GM19395 (cell line): ENCODE data around the gene DNAJC1.
"Not testable (repeated sequence)": the region's sequence is repeated elsewhere in the genome, so short reads cannot be mapped to it uniquely, and the experiment has no call there.

Experiments
- ATAC-seq: cut with Tn5 transposase; IDR thresholded peaks from one replicate; pipeline ENCODE4 v1.9.1; 2021; ENCODE audit warnings: mild to moderate bottlenecking, moderate library complexity; ENCODE audit not compliant: unreplicated experiment

DNAJC1 gene

GRCh38 chr10:21831986-21832820 lies 171.3 kb downstream of the DNAJC1 start:
- ATAC-seq, result no peak

- ATAC-seq, result no peak
Observed at GRCh38 chr10:21830037-21830436, 173.5 kb downstream of the DNAJC1 start.

GRCh38 chr10:21827308-21827707 lies 176.2 kb downstream of the DNAJC1 start:
- ATAC-seq, result no peak

GRCh38 chr10:21826725-21827124 lies 176.8 kb downstream of the DNAJC1 start:
- ATAC-seq, result no peak

- no peak for ATAC-seq
Observed at GRCh38 chr10:21825345-21825744, 178.2 kb downstream of the DNAJC1 start.

- no peak for ATAC-seq
Observed at GRCh38 chr10:21824409-21824808, 179.1 kb downstream of the DNAJC1 start.

- no peak for ATAC-seq
Observed at GRCh38 chr10:21823617-21824016, 179.9 kb downstream of the DNAJC1 start.

- ATAC-seq, result not testable (repeated sequence)
Observed at GRCh38 chr10:21822273-21822672, 181.3 kb downstream of the DNAJC1 start.

GRCh38 chr10:21820952-21821351 lies 182.6 kb downstream of the DNAJC1 start:
- ATAC-seq, result no peak

- not testable (repeated sequence) for ATAC-seq
Observed at GRCh38 chr10:21818416-21818815, 185.1 kb downstream of the DNAJC1 start.

GRCh38 chr10:21814866-21815265 lies 188.7 kb downstream of the DNAJC1 start:
- ATAC-seq, result no peak

- no peak for ATAC-seq
Observed at GRCh38 chr10:21813946-21814345, 189.6 kb downstream of the DNAJC1 start.

- ATAC-seq, result no peak
Observed at GRCh38 chr10:21811245-21811585, 192.3 kb downstream of the DNAJC1 start.

GRCh38 chr10:21810582-21811244 lies 192.8 kb downstream of the DNAJC1 start:
- ATAC-seq, result no peak

- ATAC-seq, result no peak
Observed at GRCh38 chr10:21808550-21808949, 195.0 kb downstream of the DNAJC1 start.

GRCh38 chr10:21807180-21807579 lies 196.3 kb downstream of the DNAJC1 start:
- ATAC-seq, result no peak

- ATAC-seq, result no peak
Observed at GRCh38 chr10:21803374-21803773, 200.2 kb downstream of the DNAJC1 start.

GRCh38 chr10:21801609-21802008 lies 201.9 kb downstream of the DNAJC1 start:
- ATAC-seq, result no peak

GRCh38 chr10:21797984-21798765 lies 205.4 kb downstream of the DNAJC1 start:
- ATAC-seq, result no peak

- no peak for ATAC-seq
Observed at GRCh38 chr10:21797533-21797932, 206.0 kb downstream of the DNAJC1 start.

GRCh38 chr10:21791276-21791675 lies 212.3 kb downstream of the DNAJC1 start:
- ATAC-seq, result no peak

GRCh38 chr10:21776883-21777282 lies 226.6 kb downstream of the DNAJC1 start:
- ATAC-seq, result no peak
